CD4-positive, alpha-beta T cell treated with Interleukin-4 for 1 hour (primary cell): ENCODE data around the gene KCNH4.

ENCODE experiments used
- DNase-seq, 2 donors: peaks; one replicate each; pipeline ENCODE4 v3.0.0-alpha.2; 2020 to 2022

Gene KCNH4

DNA sequence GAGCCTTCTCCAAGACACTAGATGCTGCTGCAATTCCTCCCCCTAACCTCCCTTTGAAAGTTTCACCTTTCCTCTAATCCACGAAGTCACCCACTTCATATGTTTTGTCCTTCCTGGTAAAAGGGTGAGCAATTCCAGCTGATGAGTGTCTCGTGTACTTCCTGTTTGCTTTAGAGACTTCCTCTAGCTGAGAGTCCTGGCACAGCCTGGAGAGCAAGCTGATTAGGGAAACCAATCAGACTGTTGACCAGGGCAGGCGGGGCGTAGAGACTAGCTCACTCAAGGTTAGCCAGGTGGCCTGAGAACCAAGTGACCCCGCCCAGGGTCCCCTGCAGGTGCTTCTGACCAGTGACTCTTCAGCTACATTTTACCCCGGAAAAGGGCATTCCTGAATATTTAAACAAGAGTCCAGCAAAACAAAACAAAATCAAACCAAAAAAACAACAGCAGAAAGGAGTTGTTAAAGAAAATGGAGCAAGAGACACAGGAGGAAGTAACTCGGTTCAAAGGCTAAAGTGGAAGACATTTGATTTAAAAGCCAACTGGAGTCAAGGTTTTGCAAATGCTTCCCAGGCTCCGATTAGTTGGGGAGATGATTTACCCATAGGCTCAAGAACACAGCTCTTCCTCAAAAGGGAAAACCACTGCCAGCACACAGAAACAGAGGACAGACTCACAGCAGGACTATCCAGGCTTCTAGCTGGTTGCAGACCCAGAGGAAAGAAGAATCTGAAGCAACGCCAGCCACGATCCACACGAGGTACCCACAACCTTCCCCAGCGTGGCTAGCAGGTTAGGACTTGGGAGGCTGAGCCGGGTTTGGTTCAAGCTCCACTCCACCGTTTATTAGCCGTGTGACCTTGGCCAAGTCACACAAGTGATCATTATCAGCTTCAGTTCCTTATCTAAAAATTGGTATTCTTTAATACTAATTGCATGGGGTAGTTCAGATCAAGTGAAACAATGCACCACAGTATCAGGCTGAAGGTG, 45.0 kb downstream of the KCNH4 start:
- peak in 1 of 2 donors; percentile 44 for DNase-seq

DNA sequence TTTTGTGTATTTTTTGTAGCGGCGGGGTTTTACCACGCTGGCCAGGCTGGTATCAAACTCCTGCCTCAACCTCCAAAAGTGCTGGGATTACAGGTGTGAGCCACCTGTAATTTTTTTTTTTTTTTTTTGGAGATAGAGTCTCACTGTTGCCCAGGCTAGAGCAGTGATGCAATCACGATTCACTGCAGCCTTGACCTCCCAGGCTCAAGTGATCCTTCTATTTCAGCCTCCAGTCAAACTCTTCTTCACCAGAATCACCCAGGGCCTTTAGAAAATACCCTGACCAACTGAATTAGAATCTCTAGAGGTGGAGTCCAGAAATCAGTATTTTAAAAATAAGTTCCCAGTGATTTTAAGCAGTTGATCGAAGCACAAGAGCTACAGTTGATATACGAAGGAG, 45.8 kb downstream of the KCNH4 start:
- no peak for DNase-seq

DNA sequence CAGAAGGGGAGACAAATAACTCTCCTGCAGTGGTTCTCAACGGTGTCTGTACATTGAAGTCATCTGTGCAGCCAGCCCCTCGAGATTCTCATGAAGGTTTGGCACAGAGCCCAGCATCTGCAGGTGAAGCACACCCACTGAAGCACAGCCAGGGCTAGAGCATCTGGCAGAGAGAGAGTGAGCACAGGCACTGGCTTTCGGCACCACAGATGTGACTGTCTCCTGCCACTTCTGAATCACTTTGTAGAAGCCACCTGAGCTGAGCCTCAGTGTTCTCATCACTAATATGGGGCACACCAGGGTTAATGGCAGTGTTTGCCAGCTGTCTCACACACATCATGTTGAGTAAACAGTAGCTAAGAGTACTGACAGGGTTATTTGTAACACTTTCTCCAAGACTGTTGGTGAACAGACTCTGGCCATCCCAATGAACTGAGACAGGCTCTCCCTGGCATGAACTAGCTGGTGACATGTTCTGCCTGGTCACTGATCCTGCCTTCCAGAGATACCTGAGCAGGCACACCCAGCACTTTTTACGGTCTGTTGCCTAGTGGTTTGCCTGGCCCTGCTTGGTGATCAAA, 47.4 kb downstream of the KCNH4 start:
- DNase-seq, result peak; percentile 16 to 70

DNA sequence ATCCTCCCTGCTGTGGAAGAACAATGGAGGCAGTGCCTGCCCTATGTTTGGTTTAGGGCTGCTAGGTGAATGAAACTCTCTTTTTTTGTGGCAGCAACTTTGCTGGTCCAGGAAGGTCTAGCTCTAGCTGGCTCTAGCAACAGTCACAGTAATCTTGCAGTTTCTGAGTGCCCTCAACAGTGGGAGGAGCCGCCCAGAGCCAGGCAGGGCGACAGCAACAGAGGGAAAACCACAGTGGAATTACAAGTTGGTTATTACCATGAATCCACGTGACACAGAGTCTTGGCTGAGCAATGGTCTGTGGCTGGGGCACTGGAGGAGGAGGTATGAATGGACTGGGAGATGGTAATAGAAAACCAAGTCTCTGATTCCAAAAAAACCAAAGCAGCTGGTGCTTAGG, 48.0 kb downstream of the KCNH4 start:
- DNase-seq, result peak in 1 of 2 donors; percentile 35

DNA sequence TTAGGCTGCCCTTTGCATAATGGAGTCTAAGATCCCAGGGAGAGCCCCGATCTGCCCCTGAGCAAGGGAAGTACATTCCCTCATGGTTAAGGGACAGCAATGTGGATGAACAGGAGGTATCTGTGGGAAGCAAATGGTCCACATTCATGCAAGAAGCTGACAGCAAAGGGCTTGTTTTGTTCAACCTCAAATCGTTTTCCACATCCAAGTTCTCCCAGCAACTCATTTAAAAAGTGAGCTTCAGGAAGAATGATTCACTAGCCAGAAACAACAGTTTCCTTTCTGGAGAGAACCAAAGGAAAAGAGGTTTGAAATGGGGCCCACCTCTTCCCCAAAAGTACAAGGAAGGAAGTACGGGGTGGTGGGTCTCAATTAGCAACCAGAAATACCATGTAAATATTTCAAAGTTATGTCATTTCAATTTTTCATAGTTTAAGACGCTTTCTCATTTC, 48.9 kb downstream of the KCNH4 start:
- no peak for DNase-seq

DNA sequence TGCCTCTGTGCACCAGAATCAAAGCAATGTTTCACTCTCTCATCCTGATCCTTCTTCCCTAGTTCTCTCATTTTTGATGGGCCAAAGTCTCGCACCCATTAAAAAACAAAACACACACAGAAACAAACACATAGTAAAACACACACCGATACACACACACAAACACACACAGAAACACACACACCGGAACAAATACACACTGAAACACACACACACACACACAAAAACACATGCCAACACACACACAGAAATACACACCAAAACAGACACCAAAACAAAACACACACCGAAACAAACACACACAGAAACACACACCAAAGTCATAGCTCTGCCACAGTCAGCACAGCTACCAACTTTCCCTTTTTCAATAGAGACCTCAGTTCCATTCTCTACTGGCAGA, 49.7 kb downstream of the KCNH4 start:
- DNase-seq, result no peak

DNA sequence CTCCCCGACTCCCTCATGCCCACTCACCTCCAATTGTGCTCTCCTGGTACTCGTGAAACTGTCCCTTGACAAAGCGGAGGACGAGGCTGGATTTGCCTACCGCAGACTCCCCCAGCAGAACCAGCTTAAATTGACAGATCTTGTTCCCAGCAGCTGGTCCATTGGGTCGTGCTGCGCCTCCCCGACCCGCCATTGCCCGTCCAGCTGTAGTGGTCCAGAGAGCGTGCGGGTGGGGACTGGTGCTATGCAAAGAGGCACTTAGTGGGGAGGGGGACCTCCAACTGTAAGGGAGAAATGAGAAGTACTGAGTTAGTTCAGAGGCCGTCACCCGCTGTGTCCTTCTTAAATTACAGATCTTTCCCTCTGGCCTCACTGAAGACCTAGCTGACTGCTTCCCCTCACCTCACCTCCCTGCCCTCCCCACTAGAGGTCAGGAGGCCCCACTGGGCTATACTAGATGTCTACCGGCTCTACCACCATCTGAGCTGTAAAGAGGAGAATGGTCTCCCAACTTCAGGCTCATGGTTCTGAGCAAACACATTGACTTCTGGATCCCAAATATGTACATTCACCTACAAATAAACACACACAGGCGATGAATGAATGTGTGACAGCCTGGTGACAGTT, 50.5 kb downstream of the KCNH4 start:
- no peak for DNase-seq

DNA sequence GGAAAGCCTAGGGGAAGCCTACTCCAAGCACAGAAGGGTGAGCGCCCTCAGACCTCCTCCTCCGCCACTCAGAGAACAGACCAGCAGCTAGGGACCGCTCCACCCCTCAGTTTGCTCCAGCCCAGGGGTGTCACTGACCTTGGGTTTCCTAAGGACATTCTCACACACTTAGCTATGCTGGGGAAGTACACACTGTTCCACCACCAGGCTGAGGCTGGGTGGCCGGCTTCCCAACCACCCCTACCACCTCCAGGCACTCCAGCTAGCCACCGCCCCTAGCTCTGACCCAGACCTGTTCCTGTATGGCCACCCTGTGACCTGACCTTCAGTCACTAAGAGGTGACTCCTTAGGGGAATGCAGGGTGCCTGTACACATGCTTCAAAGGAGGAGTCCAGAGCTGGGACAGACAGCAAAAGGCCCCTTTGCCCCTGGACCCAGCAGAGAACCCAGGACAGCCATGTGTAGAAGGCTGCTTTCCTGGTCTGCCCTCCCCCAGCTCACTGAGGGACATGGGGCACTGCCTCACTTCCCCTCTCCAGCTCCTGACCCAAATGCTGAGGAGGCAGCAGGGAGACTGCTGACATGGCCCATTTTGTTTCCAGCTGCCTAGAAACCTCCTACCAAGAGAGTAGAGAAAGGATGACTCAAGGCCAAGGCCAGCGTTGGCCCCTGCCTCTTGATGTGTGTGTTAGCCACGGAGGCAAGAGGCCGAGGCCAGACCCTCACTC, 51.7 kb downstream of the KCNH4 start:
- no peak for DNase-seq

DNA sequence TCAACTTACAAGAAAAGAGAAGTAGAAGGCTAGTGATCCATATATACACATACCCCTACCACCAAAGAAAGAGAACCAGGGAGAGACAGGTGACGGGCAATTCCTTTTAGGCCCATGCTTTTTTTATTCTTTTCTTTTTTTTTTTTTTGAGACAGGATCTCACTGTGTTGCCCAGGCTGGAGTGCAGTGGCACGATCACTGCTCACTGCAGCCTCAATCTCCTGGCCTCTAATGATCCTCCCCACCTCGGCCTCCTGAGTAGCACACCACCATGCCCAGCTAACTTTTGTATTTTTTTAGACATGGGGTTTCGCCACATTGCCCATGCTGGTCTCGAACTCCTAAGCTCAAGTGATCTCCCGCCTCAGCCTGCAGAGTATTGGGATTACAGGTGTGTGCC, 53.5 kb downstream of the KCNH4 start:
- no peak for DNase-seq

DNA sequence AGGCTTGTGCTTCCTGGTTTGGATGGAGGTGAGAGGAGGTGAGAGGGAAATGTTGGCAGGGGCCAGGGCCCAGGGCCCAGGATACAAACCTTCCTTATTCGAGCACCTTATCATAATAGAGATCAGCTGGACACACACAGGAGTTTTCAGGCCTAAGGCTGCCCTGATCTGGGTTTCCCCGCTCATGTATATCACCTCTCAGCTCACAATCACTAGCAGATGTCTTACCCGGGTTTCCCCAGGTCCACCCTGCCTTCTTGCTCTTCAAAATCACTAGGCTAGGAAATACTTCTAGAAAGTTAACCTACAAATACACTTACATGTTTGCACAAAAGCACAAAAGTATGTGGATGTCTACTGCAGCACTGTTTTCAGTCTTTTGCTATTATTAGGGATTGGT, 54.1 kb downstream of the KCNH4 start:
- no peak for DNase-seq

DNA sequence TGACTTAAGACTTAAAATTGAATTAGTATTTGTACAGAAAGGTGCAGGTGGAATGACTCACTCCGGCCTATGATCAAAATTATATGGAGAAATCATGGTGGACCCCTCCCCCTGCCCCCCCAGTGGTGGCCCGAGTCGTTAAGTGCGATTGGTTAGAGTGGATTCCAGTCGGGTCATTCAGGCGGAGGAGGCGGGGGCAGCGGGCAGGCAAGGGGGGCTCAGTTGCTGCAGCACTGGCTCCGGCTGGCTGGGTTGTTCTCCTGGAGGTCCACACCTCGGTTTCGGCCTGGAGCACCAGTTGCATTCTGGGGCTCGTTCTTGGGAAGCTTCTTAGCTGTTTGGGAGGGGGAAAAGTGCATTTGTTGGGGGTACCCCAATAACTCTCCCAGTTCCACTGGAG, 55.4 kb downstream of the KCNH4 start:
- no peak for DNase-seq

DNA sequence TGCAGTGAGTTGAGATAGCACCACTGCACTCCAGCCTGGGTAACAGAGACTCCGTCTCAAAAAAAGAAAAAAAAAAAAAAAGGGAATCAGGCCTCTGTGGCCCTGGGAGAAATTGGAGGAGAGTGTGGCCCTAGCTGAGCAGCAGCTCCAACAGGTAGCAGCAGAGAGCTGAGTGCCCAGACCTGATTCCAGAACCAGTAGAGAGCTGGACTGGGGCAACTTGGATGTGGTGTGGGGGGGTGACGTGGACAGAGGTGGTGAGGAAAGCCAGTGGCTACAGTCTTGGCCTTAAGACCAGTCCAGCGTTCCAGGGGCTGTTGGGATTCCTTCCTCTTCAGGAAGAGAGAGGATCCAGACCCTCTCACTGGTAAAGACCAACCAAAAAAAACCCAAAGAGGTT, 56.7 kb downstream of the KCNH4 start:
- DNase-seq, result no peak

DNA sequence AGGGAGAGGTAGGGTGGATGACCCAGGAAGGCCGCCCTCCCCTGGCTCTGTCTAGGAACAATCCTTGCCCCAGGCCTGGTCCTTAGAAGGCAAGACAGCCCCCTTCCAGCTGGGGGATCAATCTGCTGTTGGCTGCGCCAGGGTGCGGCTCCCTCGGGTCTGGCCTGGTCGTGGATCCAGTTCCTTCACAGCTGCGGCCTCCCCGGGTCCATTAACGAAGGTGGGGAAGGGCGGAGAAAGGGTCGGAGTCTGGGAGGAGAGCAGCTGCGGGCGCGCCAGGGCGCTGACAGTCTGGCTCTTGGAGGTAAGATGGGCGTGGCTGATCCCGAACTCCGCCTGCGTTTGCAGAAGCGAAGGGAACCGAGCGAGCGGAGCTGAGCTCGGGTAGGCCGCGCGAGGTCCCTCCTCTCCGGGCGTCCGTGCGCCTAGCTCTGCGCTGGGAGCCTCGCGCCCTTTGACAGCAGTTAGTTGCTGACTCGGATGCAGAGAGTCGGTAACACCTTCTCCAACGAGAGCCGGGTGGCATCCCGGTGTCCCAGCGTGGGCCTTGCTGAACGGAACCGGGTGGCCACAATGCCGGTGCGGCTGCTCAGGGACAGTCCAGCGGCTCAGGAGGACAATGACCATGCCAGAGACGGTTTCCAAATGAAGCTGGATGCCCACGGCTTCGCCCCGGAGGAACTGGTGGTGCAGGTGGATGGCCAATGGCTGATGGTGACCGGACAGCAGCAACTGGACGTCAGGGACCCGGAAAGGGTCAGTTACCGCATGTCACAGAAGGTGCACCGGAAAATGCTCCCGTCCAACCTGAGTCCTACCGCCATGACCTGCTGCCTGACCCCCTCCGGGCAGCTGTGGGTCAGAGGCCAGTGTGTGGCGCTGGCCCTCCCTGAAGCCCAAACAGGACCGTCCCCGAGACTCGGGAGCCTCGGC, 58.3 kb downstream of the KCNH4 start, which contains the start of gene HSPB9:
Gene HSPB9 (plus strand): TSS at position 434 of the 933 bp plus-strand sequence. CDS start 47 bp downstream, at position 481.
- no peak for DNase-seq

DNA sequence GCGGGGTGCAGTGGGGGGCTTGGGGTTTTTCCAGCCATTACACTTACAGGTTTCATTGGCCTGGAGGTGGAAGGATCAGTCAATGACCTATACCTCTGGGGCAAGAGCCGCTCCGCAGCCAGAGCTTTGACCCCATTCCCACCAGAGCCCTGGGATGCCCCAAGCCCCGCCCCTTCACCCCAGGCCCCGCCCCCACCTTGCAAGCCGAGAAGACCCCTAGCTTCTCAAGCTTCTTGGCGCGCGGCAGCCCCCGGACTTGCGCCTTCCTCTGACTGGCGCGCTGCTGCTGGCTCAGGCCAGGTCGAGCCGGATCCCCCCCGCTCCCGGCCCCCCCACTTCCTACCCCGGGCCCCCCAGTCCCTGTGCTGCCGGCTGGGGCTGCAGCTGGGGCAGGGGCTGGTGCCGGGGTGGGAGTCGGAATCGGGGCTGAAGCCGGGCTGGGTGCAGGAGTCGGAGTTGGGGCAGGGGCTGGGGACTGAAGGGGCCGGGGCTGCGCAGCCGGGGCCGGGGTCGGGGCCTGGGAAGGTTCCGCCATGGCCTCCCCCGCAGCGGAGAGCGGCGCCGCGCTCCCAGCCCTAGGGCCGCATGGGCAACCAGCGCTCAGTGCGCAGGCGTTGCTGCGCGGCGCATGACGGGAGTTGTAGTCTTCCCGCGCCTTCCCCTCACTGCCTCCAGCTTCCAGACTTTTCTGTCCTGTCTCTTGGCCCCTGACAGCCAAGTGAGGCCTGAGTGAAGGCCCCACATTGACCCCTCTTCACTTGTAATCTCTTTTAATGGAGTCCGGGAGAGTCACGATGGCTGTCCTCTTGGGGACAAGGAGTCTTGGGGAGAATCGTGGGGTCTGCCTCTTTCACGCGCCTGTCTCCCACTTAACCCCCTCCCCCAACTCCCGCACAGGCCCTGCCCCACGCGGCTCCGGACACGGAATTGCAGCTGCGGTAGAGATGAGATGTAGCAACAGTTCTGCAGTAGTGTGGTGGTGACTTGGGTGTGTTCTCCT, 59.9 kb downstream of the KCNH4 start, which contains the start of gene KAT2A:
Gene KAT2A (minus strand): TSS at position 598 of the 1,000 bp plus-strand sequence. CDS start 63 bp downstream, at position 535.
- DNase-seq, result peak; percentile 74 to 77

DNA sequence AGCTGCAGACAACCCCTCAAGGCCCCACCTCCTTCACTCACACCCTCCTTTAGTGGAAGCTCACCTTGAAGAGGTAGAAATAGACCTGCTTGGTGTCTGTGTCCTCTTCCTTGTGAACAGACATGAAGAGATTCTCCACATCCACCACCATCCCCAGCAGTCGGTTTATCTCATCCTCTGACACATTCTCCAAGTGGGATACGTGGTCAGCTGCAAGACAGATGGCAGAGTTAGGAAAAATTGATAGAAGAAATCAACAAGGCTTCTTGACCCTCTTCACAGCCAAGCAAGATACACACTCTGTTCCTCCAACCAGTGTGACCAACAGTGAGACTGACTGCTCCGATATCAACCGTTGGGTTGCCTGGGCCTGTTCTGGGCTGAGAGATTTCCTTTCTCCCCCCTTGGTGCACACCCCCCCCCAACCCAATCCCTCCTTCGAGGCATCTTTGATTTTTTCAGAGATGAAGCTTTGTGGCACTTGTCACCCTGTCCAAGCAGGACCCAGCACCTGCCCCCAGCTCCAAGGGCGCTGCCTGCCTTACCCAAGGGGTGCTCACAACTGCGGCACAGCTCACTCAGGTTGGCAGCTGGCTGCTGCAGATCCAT, 60.7 kb downstream of the KCNH4 start:
- DNase-seq, result no peak

DNA sequence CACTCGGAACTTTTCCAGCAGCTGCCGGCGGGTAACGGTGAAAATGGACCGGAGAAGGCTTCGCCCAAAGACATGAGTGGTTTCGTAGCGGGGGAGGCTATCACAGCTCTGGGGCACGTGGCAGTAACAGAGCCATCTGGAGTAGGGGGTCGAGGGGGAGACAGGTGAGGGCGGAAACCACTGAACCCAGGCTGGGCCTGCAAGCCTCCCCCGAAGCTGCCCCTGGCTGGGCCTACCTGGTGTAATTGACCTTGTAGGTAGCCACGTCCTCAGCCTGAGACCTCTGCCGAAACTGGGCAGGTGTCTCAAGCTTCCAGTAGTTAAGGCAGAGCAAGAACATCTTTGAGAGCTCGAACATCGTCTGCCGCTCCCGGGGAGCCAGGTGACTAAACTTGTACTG, 61.6 kb downstream of the KCNH4 start:
- DNase-seq, result no peak

DNA sequence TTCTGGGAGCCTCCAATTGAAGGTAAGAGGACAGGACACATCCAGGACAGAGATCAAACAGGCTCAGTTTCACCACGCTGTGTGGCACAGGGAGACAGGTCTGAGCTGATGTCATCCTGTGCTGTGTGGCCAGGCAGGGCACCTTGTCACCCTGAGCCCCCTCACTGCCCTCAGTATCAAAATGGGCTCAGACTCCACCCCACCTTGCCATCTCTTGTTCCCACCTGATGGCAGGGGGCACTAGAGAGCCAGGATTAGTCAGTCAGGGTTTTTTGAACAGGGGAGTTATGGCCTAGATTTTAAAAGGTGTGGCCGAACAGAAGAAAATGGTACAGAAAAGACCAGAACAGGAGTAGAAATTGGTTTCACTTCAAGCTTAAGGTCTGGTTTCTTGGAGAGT, 62.4 kb downstream of the KCNH4 start:
- peak; percentile 39 to 46 for DNase-seq

DNA sequence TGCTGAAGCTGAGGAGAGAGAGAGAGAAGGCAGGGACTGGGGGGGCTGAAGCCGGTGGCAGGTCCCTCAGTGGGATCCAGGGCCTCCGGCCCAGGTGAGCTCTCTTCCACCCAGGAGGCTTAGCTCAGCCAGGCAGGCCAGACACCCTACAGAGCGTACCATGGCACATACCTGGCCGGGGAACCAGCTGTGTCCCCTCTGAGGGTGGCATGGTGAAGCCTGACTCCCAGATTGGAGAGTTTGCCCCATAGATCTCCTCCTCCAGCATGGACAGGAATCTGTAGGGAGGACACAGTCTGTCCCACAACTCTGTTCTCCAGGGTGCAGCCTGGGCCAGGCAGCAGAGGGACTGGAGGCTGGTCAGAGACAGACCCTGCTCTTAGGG, 62.8 kb downstream of the KCNH4 start:
- DNase-seq, result no peak

DNA sequence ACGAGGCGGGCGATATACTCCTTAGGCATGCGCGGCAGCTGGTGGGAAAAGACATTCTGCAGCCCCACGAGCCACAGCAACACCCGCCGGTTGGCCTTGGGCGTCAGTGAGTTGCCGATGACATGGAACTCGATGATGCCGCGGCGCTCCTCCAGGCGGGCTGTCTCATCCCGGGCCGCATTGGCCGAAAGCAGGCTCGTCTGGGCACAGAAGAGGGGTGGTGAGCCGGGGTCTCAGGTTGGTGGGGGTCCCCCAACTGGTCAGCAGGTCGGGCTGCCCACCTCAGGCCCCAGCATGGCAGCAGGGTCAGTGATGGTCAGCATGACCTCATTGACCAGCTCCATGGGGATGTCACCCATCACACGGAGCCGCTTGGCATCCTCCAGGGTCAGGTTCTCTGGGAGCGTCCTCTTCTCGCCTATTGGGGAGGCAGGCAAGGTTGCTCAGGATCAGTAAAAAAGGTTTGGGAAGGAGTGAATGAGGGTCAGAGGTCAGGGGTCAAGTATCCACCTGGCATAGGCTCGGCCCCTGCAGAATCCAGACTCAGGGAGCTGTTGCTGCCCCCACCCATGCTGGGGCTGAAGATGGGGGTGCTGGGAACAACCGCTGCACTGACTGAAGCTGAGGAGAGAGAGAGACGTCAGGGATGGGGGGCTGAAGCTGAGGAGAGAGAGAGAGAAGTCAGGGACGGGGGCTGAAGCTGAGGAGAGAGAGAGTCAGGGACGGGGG, 63.4 kb downstream of the KCNH4 start:
- DNase-seq, result no peak
